Skin of body (tissue), 2 donors: ENCODE data around the gene PLVAP. TPM values are rescaled to one million over a fixed set of nuclear protein-coding genes. Genes with fewer than 3 reads are reported as not detected.

ENCODE experiments used
- DNase-seq: peaks from one replicate; lab custom pipeline; 2025; lab: John Stamatoyannopoulos, UW
- total RNA-seq: library from RNA; depleted of rRNA; stranded (reverse); fragments of >200 nt; gene quantifications from one replicate; pipeline ENCODE4 v1.2.3, GENCODE V29; 2014

PLVAP gene
- total RNA-seq, 1 donor from 2014 or later = 10.9 TPM

DNA sequence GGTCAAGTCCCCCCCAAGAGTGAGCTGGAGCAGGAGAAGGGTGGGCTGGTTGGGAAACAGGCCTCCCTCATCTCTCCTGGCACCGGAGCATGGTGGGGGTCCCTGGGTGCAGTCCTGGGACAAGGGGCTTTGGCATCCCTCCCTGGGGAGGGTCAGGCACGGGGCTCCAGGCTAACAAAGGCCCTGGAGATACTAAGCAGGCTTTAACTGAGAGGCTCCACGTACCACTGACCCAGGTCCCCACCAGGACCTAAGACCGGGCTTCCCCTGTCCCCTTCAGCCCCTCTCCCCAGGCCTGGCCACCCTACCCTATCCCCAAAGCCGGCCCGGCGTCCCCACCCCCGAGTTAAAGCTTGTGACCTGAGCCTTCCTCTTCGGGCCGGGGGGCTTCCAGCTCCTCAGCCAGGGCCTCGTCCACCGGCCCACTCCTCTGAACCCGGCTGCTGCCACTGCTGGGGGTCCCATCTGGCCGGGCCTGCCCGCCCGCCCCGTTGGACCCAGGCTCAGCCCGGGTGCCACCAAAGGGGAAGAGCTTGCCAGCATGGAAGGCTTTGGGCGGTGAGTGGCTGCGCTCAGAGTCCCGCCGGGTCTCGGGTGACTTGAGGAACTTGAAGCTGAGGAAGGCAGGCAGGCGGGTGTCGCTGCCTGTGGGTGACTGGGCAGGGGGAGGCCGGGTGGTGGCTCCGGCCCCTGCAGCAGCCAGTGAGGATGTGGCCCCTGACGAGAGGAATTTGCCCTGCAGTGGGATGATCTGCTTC lies 52.6 kb downstream of the PLVAP start:
- DNase-seq = no peak

DNA sequence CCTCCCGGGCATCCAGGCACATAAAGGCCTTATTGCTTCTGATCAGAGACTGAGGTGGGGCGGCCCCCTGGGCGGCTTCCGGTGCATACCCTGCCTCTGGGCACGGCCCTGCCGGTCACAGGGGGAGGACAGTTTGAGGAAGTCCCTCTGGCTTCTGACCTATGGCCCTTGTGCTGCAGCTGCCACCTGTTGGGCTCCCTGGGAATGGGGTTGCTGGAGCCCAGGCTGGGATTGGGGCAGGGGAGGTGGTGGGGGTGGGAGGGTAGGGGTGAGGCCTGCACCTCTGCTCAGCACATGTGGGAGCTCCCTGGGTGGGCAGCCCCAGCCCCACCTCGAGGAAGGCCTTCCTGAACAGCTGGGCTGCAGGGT lies 53.2 kb downstream of the PLVAP start:
- no peak for DNase-seq

DNA sequence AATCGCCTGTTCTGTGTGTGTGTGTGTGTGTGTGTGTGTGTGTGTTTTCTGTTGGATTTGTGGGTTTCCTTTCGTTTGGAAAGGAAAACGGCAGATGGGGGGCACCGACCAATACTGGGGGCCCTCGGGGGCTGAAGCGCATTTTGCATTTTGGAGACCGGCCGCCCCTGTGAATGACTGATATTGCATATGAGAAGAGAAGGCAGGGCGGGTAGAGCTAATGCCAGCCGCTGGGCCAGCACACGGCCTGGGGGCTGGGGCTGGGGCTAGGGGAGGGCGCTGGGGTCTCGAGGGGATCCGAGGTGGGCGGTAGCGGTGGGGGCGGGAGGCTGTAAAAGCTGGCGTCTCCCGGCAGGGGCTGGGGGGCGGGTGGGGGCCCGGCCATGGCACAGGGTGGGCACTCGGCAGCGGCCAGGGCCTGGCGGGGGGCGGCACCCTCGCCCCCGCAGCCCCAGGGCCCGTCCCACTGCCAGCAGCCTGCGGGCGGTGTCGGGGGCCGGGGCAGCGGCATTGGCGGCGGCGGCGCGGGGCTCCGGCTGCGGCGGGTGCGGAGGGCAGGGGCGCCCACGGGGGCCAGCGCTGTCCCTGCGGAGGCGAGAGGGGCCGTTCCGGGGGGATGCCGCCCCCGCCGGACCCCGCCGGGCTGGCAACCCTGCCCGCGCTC lies 53.7 kb downstream of the PLVAP start:
- DNase-seq = no peak

DNA sequence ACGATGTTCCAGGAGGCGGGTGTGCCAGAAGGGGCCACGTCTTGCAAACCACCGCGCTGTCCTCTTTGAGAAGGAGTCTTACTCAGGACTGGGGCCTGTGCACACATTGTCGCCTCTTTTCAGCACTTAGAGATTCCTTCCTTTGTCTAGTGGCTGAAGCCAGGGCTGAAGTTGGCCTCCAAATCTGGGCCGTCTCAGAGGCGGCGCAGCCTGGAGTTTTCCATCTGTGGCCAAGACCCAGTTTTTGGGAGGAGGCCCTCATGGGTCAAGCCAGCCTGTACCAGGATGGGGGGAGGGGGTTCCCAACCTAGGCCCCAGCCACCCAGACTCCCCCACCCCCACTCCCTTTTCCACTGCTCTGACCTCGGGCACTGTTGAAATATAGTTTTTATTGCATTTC lies 54.3 kb downstream of the PLVAP start:
- DNase-seq = no peak

DNA sequence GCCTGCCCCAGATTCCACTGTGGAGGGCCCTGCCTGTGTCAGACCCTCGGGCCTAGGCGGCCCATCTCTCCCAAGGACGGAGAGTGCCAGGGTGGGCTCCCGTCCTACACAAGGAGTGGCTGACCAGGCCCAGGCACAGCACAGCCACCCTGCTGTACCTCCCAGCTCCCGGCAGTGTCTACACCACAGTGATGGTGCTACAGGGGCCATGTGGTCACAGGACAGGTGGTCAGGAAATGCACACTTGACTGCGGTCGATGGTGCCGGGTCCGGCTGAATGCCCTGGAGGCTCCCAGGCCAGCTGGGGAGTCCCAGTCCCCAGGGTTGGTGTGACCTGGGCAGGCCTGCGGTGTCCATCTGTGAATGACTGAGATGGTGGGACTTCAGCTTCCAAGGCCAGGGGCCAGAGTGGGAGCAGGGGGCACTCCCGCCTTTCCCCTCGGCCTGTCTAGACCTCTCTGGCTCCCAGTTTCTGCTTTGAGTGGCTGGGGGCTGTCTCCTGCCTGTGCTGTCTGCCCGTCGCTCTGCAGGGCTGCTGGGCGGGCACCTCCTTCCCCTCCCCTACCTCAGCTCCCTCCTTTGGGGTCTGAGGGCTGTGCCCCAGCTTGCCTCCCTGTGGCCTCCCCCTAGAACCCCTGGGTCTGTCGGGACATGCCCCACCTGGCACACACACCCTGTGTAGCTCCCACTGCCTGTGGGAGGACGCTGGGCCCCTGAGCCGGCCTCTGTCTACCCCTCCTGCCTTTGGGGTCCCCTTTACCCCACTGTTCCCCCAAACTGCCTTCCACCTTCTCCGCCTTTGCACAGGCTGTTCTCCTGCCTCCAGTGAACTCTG lies 55.3 kb downstream of the PLVAP start:
- no peak for DNase-seq

DNA sequence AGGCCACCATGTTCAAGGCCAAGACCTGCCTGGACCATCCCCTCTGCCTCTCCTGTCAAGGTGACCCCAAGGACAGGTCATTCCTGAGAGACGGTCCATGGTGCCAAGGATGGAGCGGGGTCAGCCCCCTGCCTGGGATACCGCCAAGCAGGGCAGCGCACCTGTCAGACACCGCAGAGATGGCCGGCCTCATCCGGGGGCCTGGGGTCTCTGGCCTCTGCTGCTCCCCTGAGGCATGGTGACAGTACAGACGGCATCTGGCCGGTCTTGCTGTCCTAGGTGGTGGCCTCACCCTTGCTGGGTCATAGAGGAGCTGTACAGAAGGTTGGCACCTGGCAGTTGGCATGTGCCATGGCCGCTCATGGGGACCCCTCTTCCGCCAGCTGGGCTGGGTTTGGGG lies 56.7 kb downstream of the PLVAP start:
- DNase-seq = no peak

DNA sequence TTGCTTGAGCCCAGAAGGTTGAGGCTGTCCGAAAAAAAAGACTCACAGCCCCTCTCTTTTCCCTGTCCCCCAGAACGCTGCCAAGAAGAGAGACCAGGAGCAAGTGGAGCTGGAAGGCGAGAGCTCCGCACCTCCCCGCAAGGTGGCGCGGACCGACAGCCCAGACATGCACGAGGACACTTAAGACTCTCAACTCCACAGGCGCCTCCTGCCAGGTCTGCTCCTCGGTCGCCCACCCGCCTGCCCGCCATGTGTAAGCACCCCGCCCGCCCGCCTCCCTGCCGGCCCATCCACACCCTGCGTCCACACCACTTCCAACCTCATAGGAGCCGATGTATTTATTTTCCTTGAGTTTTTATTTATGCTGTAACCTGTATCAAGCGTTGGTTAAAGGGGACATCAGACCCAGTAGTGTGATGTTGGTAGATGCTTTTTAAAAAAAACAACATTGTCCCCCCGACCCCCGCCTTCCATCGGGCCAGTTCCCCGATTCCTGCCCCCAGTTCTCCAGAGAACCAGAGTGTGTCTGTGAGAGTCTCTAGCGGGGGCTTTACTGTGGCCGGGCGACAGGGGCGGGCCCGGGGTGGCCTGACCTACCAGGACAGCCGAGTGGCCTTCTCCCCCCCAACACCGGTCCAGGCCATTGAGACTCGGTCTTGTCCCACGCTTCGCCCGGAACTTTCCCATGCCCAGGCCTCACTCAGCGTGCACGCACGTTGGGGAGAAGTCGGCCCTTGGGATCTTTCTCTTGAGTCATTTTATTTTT lies 57.5 kb downstream of the PLVAP start:
- no peak for DNase-seq

DNA sequence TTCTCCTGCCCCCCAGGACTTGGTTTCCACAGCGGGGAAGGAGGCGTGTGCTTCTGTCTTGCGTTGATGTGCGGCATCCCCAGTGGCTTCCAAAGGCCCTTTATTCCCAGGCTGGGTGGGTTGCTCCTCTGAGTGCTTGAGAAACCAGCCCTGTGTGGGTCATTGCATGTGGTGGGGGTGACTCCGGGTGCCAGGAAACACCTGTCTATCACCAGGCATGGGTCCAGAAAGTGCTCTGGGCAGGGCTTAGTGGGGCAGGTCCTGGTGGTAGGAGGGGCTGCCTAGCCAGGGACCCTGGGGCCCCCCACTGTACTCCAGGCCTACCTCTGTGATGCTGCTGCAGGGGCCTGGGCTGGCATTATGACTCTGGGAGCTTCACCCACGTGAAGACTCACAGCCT lies 58.2 kb downstream of the PLVAP start:
- no peak for DNase-seq

DNA sequence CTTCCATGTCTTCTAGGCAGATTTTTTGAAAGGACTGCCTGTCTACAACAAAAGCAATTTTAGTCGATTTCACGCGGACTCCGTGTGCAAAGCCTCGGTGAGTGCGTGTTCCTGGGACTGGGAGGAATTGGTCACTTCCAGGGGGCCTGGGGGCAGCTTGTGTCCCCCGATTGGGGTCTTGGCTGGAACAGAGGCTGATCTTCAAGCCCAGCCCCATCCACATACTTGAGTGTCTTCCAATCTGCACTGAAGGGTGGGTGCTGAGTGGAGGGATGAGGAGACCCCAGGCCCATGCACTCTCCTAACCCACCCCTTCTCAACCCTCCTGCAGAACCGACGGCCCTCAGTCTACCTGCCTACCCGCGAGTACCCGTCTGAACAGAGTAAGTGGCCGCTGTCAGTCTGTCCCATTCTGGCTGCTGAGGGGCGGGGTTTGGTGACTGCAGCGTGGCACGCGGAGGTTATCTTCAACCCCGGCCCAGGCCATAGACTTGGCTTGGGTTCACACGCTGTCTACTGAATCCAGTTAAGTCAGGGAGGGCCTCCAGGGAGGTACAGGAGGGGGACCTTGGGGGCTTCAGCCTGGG lies 63.0 kb downstream of the PLVAP start:
- no peak for DNase-seq

DNA sequence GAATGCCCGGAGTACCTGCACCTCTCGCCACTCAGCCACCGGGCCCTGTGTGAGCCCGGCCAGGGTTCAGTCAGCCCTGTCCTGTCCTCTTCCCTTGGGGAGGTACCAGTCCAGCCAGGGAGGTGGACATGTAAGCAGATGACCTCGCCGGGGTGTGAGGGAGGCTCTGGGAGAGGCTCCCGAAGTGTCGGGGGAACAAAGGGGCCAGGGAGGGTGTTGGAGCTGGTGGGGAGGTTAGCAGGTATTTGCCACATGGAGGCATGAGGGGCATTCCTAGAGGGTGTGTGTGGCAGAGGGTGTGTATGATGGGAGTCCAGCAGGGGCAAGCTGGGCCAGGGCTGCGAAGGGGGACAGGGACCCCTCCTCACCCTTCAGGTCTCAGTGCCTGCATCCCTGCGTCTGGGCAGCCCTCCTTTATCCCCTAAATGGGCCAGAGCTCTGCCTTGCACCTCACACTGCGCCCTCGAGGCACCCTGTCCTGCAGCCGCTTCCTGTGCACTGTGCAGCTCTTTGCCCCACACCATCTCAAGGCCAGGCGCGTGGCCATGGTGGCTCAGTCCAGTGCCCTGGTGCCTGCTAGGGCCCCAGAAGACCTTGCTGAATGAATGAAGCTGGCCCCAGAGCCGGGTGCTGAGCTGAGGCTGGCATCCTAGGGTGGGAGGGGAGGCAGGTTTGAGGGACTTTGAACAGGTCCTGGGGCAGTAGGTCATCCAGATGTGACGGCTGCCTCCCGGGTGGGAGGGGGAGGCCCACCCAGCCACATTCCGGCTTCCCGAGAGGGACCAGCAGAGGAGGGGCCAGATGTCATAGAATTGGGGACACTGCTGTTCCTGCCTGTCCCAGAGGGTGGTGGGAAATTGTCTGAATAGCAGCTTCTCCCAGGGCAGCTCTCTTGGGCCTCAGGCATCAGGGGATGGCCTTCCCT lies 64.7 kb downstream of the PLVAP start:
- no peak for DNase-seq

DNA sequence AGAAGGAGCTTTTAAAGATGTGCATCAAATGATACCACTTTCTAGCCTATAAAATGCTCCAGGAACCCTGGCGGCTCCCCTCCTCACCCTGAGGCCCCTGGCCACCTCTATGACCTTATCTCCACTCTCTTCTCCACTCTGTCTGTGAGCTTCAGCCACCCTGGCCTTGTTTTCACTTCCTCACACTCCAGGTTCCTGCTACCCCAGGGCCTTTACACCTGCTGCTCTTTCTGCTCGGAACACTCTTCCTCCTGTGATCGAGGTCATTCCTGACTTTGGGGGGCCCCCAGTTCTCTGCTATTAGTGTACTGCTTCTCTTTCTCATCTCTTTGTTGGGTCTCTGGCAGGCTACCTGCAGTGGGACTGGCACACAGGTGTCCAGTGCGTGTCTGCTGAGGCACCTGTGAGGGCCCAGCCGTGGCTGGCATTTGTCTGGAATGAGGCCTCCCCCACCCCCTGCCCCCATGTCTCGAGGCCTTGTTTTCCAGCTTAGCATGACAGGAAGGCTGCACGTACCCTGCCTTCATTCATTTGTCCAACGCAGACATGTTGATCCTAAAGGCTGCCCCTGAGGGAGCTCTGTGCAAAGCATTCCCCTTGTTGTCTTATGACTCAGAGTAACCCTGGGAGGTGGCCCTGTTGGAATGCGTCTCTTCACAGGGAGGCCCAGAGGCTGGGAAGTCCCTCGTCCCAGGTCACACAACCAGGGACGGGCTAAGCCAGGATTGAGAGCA lies 65.5 kb downstream of the PLVAP start:
- DNase-seq = no peak

DNA sequence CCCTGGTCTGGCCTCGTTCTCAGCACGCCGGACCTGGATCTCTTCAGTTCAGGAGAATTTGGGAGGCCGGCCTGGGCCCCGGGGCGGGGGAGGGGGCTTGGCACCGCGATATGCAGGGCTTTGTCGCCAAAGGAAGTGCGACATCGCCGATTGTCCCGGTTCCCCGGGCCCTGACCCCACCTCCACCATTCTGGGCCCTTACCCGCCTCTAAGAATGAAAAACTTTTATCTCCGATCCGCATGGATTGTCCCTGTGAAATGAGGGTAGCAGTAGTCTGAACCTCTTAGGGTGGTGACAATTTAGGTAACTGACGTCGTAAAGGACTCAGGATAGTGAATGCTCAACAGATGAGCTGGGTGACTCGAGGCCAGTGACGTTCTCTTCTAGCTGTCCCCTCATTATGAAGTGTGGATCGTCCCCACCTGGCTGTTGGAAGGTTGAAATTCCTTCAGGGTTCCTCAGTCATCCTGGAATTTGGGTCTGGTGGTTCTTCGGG lies 67.1 kb downstream of the PLVAP start:
- no peak for DNase-seq

DNA sequence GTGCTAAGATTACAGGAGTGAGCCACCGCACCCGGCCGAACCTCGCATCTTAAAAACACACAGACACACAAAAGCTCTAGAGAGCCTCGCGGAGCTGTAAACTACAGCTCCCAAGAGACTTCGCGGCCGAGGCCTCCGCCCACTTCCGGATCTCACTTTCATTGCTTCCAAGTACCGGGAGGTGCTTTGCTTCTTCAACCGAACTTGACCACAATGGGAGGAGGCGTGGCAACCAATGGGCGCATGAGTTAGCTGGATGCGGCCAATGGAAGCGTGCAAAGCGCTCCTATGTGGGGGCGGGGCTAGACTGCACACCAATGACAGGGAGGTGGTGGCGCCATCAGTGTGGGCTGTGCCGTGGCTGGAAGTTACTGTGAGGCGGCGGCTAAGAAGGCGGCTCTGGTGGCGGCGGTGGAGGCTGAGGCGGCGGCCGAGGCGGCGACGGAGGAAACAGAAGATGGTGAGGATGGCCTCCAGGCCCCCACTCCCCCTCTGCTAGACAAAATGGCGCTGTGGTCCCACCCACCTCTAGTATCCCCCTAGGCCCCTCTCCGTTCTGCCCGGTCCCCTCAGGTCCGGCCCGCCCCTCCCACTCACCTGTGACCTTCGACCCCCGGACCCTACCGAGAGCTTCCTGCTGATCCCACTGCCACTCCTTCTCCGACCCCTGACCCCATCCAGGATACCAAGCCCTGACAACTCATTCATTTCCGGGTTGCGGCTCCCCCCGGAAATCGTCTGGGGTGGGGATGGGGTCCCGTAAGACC lies 67.8 kb downstream of the PLVAP start, which contains the start of gene DDA1:
Gene DDA1, plus strand, starts transcription at position 366 of the 767 bp plus-strand sequence. Its CDS starts 92 bp downstream, at position 458.
- DNase-seq = peak; percentile 100

DNA sequence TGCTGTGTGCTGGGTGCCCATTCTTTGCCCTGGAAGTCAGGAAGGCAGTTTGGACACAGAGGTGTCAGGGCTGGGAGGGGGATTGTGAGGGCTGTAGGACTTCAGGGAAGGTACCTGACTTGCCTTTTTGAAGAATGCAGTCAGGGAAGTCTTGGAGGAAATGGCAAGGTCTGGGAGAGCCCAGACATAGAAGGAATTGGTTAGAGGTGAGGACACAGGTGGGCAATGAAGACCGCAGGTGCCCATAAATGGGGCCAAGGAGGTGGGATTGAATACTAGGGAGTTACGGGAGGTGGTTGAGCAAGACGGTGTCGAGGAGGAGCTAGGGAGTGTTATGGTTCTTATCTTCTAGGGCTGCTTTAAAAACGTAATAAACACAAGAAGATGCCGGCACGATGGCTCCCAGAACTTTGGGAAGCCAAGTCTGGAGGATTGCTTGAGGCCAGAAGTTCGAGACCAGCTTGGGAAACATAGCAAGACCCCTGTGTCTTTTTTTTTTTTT lies 69.2 kb downstream of the PLVAP start:
- DNase-seq = no peak

DNA sequence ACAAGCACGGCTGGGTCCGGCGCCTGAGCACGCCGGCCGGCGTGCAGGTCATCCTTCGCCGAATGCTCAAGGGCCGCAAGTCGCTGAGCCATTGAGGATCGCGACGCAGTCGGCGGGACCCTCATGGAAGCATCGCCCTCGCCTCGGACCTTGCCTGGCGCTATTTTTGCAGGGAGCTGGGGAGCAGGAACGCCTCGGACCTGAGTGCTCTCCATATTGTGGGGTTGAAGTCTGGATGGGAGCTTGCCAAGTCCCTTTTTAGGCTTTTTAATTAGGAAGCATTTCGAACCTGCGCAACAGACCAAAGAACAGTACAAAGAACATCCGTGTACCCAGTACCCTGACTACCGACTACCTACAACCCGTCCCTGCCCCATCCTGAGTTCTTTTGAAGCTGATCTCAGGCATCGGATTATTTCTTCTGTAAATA lies 70.8 kb downstream of the PLVAP start:
- no peak for DNase-seq

DNA sequence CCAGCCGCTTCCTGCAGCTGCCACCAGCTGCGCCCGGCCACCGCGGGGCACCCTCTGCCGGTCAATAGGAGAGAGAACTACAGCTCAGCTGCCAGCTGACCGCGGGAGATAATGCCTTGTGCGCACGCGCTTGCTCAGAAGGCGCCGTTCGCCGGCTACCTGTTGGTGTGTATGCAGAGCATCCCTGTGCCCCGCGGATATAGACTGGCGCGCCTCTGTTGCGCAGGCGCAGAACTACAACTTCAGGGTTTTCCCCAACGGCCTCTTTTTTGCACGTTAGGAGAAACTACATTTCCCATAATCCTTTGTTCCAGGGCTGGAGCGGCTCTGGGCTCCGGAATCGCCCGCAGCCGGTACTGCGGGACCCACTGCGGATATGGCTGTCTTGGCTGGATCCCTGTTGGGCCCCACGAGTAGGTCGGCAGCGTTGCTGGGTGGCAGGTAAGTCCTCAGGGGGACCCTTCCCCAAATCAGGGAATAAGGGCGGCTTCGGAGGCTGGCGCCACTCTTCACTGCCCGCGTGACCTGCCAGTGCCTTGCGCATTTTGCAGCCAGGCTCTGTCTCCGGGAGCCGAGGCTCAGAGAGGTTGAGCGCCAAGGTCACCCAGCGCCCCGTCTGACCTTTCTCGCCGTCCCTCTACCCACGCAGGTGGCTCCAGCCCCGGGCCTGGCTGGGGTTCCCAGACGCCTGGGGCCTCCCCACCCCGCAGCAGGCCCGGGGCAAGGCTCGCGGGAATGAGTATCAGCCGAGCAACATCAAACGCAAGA lies 71.4 kb downstream of the PLVAP start, which contains the start of gene MRPL34:
Gene MRPL34, plus strand, starts transcription at position 356 of the 768 bp plus-strand sequence. Its CDS starts 21 bp downstream, at position 377.
- DNase-seq = peak; percentile 99

DNA sequence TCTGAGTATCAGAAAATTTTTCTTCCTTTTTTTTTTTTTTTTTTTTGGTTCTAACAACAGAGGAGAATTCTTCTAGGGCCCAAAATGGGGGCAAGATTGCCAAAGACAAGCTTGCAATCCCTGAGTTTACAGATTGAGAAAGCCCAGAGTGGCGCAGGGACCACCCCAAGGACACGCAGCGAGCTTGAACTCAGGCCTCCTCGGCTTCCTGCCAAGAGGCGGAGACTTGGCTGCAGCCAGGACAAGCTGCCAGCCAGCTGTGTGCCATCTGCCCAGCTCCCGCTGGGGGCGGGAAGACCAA lies 72.0 kb downstream of the PLVAP start:
- no peak for DNase-seq
